HG02642 (cell line): ENCODE results near the gene ITGB4.

Experiments
- ATAC-seq: cut with Tn5 transposase; IDR thresholded peaks from one replicate; pipeline ENCODE4 v1.9.1; 2021; ENCODE audit warnings: mild to moderate bottlenecking; ENCODE audit not compliant: unreplicated experiment, poor library complexity

The ITGB4 gene

DNA sequence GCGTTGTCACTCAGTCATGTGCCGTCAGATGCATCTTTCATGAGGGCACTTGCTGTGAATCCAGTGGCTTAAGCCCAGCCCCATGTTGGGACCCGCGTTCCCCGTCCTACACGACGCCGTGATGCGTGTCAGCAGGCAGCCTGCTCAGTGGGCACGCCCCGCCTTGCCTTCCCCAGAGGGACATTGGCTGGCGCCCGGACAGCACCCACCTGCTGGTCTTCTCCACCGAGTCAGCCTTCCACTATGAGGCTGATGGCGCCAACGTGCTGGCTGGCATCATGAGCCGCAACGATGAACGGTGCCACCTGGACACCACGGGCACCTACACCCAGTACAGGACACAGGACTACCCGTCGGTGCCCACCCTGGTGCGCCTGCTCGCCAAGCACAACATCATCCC is 8.8 kb downstream of the ITGB4 start:
- ATAC-seq: no peak

DNA sequence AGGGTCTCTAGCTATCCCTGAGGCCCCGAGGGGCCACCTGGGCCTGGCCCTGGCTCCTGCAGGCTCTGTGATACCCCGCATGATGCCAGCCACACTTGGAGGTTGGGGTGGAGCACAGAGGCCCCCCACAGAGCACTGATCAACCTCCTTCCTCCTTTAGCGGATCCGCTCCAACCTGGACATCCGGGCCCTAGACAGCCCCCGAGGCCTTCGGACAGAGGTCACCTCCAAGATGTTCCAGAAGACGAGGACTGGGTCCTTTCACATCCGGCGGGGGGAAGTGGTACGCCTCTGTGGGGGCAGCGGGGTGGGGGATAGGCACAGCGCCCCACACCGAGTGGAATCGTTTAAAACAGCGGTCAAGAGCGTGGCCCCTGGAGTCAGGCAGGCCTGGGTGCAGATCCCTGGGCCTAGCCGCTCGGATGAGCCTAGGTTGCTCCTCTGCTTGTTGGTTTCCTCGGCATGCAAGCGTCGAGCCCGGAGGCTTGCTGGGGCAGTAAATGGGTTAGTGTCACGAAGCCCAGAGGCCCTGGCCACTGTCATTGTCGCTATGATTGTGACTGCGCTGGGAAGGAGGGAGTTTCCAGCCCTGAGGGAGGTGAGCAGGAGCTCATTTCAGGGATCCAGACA is 9.9 kb downstream of the ITGB4 start:
- no peak for ATAC-seq

- ATAC-seq: no peak
Measured at GRCh38 chr17:75731716-75732498, 10.6 kb downstream of the ITGB4 start.

GRCh38 chr17:75733471-75733870 is 12.2 kb downstream of the ITGB4 start:
- no peak for ATAC-seq

- ATAC-seq: no peak
Measured at GRCh38 chr17:75734674-75735294, 13.5 kb downstream of the ITGB4 start.

DNA sequence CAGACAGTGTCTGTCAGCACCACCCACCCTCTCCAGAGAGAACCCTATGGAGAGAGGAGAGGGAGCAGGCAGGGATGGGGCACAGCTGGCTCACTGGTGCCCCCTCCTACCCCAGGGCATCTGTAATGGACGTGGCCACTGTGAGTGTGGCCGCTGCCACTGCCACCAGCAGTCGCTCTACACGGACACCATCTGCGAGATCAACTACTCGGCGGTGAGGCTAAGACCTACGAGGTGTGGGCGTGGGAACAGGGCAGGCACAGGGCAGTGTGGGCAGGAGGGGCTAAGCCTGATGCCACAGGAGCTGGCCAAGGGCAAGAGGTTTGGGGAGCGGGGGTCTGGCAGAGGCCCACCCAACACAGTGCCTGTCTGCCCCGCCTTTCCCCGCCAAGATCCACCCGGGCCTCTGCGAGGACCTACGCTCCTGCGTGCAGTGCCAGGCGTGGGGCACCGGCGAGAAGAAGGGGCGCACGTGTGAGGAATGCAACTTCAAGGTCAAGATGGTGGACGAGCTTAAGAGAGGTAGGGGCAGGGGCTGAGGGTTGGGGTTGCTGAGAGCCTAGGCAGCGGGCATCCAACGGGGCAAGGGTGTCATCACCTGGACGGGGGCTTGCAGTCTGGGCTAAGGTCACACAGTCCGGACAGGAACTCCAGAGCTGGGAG is 15.0 kb downstream of the ITGB4 start:
- no peak for ATAC-seq

DNA sequence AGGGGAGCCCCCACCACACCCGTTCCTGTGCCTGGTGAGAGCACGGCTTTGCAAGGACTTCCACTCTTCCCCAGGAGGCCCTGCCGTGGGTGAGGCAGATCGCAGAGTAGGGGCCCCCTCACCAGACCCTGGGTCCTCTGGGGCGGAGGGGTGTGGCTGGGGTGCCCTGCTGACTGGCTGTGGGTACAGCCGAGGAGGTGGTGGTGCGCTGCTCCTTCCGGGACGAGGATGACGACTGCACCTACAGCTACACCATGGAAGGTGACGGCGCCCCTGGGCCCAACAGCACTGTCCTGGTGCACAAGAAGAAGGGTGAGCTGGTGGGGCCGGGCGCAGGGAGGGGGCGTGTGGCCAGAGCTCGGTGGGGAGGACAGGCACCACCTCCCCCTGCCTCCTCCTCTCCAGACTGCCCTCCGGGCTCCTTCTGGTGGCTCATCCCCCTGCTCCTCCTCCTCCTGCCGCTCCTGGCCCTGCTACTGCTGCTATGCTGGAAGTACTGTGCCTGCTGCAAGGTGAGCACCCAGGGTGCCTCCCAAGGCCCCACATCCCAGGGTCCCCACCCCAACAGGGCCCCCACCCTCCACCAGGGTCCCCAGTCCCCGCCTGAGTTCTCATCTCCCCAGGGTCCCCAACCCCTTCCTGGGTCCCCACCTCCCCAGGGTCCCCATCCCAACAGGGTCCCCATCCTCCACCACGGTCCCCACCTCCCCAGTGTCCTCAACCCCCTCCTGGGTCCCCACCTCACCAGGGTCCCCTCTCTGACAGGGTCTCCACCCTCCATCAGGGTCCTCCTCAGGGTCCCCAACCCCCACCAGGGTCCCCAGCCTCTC is 16.1 kb downstream of the ITGB4 start:
- no peak for ATAC-seq

DNA sequence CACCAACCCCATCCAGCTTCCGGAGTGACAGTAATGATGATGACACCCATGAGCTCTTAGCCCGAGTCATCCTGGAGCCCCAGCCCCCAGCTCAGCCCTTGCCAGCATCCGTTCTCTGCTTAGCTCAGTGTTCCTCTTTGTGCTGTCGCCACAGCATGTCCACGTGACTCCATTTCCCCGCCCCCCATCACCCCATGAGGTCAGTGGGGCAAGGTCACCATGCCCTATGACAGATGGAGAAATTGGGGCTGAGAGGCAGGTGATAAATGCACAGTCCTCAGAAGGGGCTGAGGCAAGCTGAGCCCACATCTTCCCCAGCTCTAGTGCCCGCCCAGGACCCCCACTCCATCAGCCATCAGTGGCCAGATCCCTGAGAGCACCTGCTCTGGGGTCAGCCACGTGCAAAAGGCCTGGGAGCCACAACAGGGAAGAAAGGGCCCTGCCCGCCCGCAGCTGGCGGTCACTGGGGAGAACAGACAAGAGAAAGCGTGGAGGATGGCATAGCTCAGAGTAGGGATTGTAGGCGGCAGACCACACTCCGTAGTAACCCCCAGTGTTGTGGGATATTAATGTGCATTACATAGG is 17.1 kb downstream of the ITGB4 start:
- no peak for ATAC-seq

DNA sequence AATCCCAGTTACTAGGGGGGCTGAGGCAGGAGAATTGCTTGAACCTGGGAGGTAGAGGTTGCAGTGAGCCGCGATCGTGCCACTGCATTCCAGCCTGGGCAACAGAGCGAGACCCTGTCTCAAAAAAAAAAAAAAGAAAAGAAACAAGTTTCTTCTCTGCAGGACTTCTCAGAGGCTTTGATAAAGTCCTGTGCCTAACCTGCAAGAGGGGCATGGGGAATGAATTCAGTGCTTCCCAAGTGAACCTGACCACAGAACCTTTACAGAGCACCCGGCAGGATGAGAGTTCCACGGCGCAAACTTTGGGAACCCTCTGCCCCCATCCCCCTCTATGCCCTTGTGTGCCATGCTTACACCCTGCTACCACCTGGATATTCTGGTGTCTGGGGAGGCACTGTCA is 17.9 kb downstream of the ITGB4 start:
- no peak for ATAC-seq

GRCh38 chr17:75739801-75740200 is 18.5 kb downstream of the ITGB4 start:
- no peak for ATAC-seq

DNA sequence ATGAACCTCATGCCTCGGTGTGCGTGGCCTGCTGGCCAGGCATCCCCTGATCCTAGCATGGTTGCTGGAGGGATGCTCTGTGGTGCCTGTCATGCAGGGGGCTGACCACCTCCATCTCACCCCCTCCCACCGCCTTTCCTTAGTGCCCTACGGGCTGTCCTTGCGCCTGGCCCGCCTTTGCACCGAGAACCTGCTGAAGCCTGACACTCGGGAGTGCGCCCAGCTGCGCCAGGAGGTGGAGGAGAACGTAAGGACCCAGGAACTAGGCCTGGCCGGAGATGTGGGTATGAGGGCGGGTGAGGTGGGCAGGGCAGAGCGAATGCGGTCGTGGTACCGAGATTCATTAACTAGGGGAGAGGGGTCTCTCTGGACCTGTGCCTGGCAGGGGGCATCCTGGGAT is 19.0 kb downstream of the ITGB4 start:
- no peak for ATAC-seq

DNA sequence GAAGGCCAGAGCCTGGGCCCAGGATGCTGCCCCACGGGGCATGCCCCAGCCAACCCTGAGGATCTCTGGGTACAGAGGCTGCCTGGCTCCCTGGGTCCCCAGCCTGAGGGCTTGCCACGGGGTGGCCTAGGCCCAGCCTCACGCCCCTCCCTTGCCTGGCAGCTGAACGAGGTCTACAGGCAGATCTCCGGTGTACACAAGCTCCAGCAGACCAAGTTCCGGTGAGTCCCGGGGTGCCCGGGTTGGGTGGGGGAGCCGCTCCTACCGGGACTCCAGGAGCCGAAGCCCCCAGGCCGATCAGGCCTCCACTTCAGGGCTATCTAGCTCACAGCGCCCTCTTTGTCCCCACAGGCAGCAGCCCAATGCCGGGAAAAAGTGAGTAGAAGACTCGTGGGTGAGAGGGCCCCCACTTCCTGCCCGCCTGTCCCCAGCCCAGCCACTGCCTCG is 19.4 kb downstream of the ITGB4 start:
- ATAC-seq: no peak

- ATAC-seq: no peak
Measured at GRCh38 chr17:75742337-75742736, 21.1 kb downstream of the ITGB4 start.

GRCh38 chr17:75743625-75744206 is 22.5 kb downstream of the ITGB4 start:
- no peak for ATAC-seq

DNA sequence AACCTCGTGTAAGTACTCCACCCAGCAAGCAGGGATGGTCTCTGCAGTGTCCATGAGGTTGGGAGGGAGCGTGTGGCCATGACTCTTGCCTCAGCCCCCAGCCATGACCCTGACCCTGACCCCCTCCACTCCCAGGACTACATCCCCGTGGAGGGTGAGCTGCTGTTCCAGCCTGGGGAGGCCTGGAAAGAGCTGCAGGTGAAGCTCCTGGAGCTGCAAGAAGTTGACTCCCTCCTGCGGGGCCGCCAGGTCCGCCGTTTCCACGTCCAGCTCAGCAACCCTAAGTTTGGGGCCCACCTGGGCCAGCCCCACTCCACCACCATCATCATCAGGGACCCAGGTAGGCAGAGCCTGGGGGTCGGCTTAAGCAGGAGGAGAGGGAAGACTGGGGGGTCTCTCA is 27.4 kb downstream of the ITGB4 start:
- ATAC-seq: no peak

- ATAC-seq: no peak
Measured at GRCh38 chr17:75749545-75750389, 28.5 kb downstream of the ITGB4 start.

DNA sequence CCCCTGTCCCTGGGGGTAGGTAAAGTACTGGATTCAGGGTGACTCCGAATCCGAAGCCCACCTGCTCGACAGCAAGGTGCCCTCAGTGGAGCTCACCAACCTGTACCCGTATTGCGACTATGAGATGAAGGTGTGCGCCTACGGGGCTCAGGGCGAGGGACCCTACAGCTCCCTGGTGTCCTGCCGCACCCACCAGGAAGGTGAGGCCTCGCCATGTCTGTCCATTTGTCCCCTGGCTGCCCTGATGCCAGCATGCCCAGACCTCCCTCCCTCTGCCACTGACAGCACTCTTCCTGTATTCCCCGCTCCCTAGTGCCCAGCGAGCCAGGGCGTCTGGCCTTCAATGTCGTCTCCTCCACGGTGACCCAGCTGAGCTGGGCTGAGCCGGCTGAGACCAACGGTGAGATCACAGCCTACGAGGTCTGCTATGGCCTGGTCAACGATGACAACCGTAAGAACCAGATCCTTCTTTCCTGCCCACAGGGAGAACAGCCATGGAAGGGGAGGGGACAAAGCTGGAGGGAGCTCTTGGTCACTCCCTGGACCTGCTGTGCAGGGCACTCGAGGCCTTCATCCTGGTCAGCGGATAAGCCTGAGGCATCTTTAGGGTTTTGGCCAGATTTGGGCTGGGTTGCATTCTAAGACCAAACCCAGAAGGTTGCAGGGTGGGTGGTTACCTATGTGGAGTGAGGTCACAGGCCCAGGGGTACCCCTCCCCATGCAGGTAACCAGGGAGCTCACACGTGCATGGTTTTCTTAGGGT is 29.6 kb downstream of the ITGB4 start:
- no peak for ATAC-seq
